MG63 (cell line): Measurements from ENCODE around the gene GRM1. TPM values are rescaled to one million over a fixed set of nuclear protein-coding genes. Genes with fewer than 3 reads are reported as not detected.
A peak's percentile ranks its signal among the peaks of the same experiment; 100 is the strongest.

Source experiments
- DNase-seq: peaks from one replicate; pipeline ENCODE4 v3.0.0-alpha.2; 2020
- H3K27me3 ChIP-seq: fragments of 250-450 bp; sonication (Bioruptor Pico); 2 replicates; pipeline ENCODE4 v1.5.1; 2020; ENCODE audit warnings: mild to moderate bottlenecking, moderate library complexity
- H3K36me3 ChIP-seq: fragments of 250-450 bp; sonication (Bioruptor Pico); 2 replicates; pipeline ENCODE4 v1.5.1; 2020; ENCODE audit warnings: mild to moderate bottlenecking, moderate library complexity
- H3K4me3 ChIP-seq: fragments of 250-450 bp; sonication (Bioruptor Pico); 2 replicates; pipeline ENCODE4 v1.5.1; 2020; ENCODE audit warnings: mild to moderate bottlenecking, moderate library complexity
- H3K9me3 ChIP-seq: fragments of 250-450 bp; sonication (Bioruptor Pico); 2 replicates; pipeline ENCODE4 v1.5.1; 2020; ENCODE audit warnings: mild to moderate bottlenecking, moderate library complexity
- total RNA-seq: library from RNA; depleted of rRNA; stranded (reverse); fragments of >200 nt; shearing (Covaris generic); gene quantifications from 2 replicates; pipeline ENCODE4 v1.2.3, GENCODE V29; 2014; ENCODE audit warnings: low replicate concordance

The GRM1 gene
- total RNA-seq, 1 experiment from 2014 or later, result 0.20 TPM

- no peaks in the 10 kb centered on the region for H3K27me3 ChIP-seq
- H3K4me3 ChIP-seq, result no peak overlapping the region
- no peaks in the 10 kb centered on the region for H3K9me3 ChIP-seq
- no peaks in the 10 kb centered on the region for H3K36me3 ChIP-seq
- no peak for DNase-seq
Measured at GRCh38 chr6:146149770-146150169, 120.9 kb downstream of the GRM1 start.

GRCh38 chr6:146153040-146153758 is 124.3 kb downstream of the GRM1 start:
- no peak overlapping the region for H3K4me3 ChIP-seq
- H3K36me3 ChIP-seq, result no peaks in the 10 kb centered on the region
- DNase-seq, result no peak
- no peaks in the 10 kb centered on the region for H3K9me3 ChIP-seq
- no peaks in the 10 kb centered on the region for H3K27me3 ChIP-seq

GRCh38 chr6:146154197-146154596 is 125.3 kb downstream of the GRM1 start:
- no peak overlapping the region for H3K4me3 ChIP-seq
- H3K27me3 ChIP-seq, result no peaks in the 10 kb centered on the region
- no peak for DNase-seq
- H3K9me3 ChIP-seq, result no peaks in the 10 kb centered on the region
- no peaks in the 10 kb centered on the region for H3K36me3 ChIP-seq

GRCh38 chr6:146161664-146162063 is 132.8 kb downstream of the GRM1 start:
- Histone ChIP-seq H3K27me3 (no peaks in the 10 kb centered on the region), H3K4me3 (no peak overlapping the region), H3K9me3 (no peaks in the 10 kb centered on the region), H3K36me3 (no peaks in the 10 kb centered on the region)
- DNase-seq, result no peak

GRCh38 chr6:146169872-146170271 is 141.0 kb downstream of the GRM1 start:
- Histone ChIP-seq H3K27me3 (no peaks in the 10 kb centered on the region), H3K4me3 (no peak overlapping the region), H3K9me3 (no peaks in the 10 kb centered on the region; the same call in 1 of the 2 replicates), H3K36me3 (no peaks in the 10 kb centered on the region)
- no peak for DNase-seq

GRCh38 chr6:146177785-146178184 is 148.9 kb downstream of the GRM1 start:
- Histone ChIP-seq H3K4me3 (no peak overlapping the region), H3K9me3 (no peaks in the 10 kb centered on the region), H3K27me3 (no peaks in the 10 kb centered on the region), H3K36me3 (no peaks in the 10 kb centered on the region)
- DNase-seq, result no peak

- no peak overlapping the region for H3K4me3 ChIP-seq
- no peaks in the 10 kb centered on the region for H3K27me3 ChIP-seq
- H3K9me3 ChIP-seq, result no peaks in the 10 kb centered on the region
- DNase-seq, result no peak
- H3K36me3 ChIP-seq, result no peaks in the 10 kb centered on the region
Measured at GRCh38 chr6:146183831-146184230, 155.0 kb downstream of the GRM1 start.

- H3K9me3 ChIP-seq, result no peaks in the 10 kb centered on the region
- H3K36me3 ChIP-seq, result no peaks in the 10 kb centered on the region
- no peak for DNase-seq
- no peaks in the 10 kb centered on the region for H3K27me3 ChIP-seq
- no peak overlapping the region for H3K4me3 ChIP-seq
Measured at GRCh38 chr6:146184701-146185100, 155.8 kb downstream of the GRM1 start.

GRCh38 chr6:146189131-146189530 is 160.3 kb downstream of the GRM1 start:
- H3K27me3 ChIP-seq, result peaks cover 3% of the 10 kb centered on the region; the same call in 1 of the 2 replicates

GRCh38 chr6:146190581-146190980 is 161.7 kb downstream of the GRM1 start:
- no peaks in the 10 kb centered on the region for H3K9me3 ChIP-seq
- no peak for DNase-seq
- H3K27me3 ChIP-seq, result peaks cover 3% of the 10 kb centered on the region; the same call in 1 of the 2 replicates
- H3K4me3 ChIP-seq, result no peak overlapping the region
- no peaks in the 10 kb centered on the region for H3K36me3 ChIP-seq

More at GRCh38 chr6:146189131-146189530, 160.3 kb downstream of the GRM1 start:
- no peak for DNase-seq
- Histone ChIP-seq H3K4me3 (no peak overlapping the region), H3K9me3 (no peaks in the 10 kb centered on the region), H3K36me3 (no peaks in the 10 kb centered on the region)

- H3K4me3 ChIP-seq, result no peak overlapping the region
- no peaks in the 10 kb centered on the region for H3K36me3 ChIP-seq
- H3K27me3 ChIP-seq, result peaks cover 3% of the 10 kb centered on the region; the same call in 1 of the 2 replicates
- no peak for DNase-seq
- H3K9me3 ChIP-seq, result no peaks in the 10 kb centered on the region
Measured at GRCh38 chr6:146191166-146191565, 162.3 kb downstream of the GRM1 start.

GRCh38 chr6:146191612-146192011 is 162.8 kb downstream of the GRM1 start:
- H3K4me3 ChIP-seq, result no peak overlapping the region
- no peaks in the 10 kb centered on the region for H3K36me3 ChIP-seq
- peaks cover 3% of the 10 kb centered on the region; the same call in 1 of the 2 replicates for H3K27me3 ChIP-seq
- DNase-seq, result no peak
- no peaks in the 10 kb centered on the region for H3K9me3 ChIP-seq

GRCh38 chr6:146194434-146194833 is 165.6 kb downstream of the GRM1 start:
- no peak for DNase-seq
- Histone ChIP-seq H3K9me3 (no peaks in the 10 kb centered on the region), H3K36me3 (no peaks in the 10 kb centered on the region), H3K4me3 (no peak overlapping the region), H3K27me3 (peaks cover 3% of the 10 kb centered on the region; the same call in 1 of the 2 replicates)

GRCh38 chr6:146200176-146200575 is 171.3 kb downstream of the GRM1 start:
- Histone ChIP-seq H3K9me3 (no peaks in the 10 kb centered on the region), H3K4me3 (no peak overlapping the region), H3K27me3 (no peaks in the 10 kb centered on the region; the same call in 1 of the 2 replicates), H3K36me3 (no peaks in the 10 kb centered on the region)
- DNase-seq, result peak; percentile 26

GRCh38 chr6:146202570-146202969 is 173.7 kb downstream of the GRM1 start:
- Histone ChIP-seq H3K4me3 (no peak overlapping the region), H3K36me3 (no peaks in the 10 kb centered on the region), H3K9me3 (no peaks in the 10 kb centered on the region), H3K27me3 (no peaks in the 10 kb centered on the region; the same call in 1 of the 2 replicates)
- DNase-seq, result no peak

- no peak for DNase-seq
- Histone ChIP-seq H3K27me3 (no peaks in the 10 kb centered on the region), H3K36me3 (no peaks in the 10 kb centered on the region), H3K4me3 (no peak overlapping the region), H3K9me3 (no peaks in the 10 kb centered on the region)
Measured at GRCh38 chr6:146209942-146210341, 181.1 kb downstream of the GRM1 start.

- Histone ChIP-seq H3K27me3 (no peaks in the 10 kb centered on the region), H3K9me3 (no peaks in the 10 kb centered on the region), H3K4me3 (no peak overlapping the region), H3K36me3 (no peaks in the 10 kb centered on the region)
- DNase-seq, result no peak
Measured at GRCh38 chr6:146210406-146211083, 181.7 kb downstream of the GRM1 start.

- Histone ChIP-seq H3K4me3 (no peak overlapping the region), H3K27me3 (no peaks in the 10 kb centered on the region), H3K36me3 (no peaks in the 10 kb centered on the region), H3K9me3 (no peaks in the 10 kb centered on the region)
- DNase-seq, result no peak
Measured at GRCh38 chr6:146211646-146212045, 182.8 kb downstream of the GRM1 start.
